ENCODE data around the gene SEC14L6. TPM values are rescaled to one million over a fixed set of nuclear protein-coding genes. Genes with fewer than 3 reads are reported as not detected.

Gene SEC14L6
- total RNA-seq, 1 experiment from 2014 or later, result not detected

DNA sequence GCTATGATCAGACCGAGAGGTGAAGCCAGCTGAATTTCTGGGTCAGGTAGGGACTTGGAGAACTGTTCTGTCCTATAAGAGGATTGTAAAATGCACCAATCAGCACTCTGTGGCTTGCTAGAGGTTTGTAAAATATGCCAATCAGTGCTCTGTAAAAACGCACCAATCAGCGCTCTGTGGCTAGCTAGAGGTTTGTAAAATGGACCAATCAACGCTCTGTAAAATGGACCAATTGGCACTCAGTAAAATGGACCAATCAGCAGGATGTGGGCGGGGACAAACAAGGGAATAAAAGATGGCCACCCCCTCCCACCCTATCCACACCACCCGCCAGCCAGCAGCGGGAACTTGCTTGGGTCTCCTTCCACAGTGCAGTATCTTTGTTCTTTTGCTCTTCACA is 34.6 kb downstream of the SEC14L6 start:
- no peak for DNase-seq (ENCODE audit: low read depth in 1 of 2, low spot score in 2 of 2)
- no peak overlapping the region for H3K27ac ChIP-seq
- no peaks in the 10 kb centered on the region for H3K4me1 ChIP-seq (replicated peaks)
- H3K9me3 ChIP-seq (replicated peaks), result peaks cover 4% of the 10 kb centered on the region; the same call in 1 of the 2 replicates
- peaks cover 18% of the 10 kb centered on the region for H3K27me3 ChIP-seq (replicated peaks)
- H3K36me3 ChIP-seq, result no peaks in the 10 kb centered on the region
- H3K4me3 ChIP-seq, result no peak overlapping the region

DNA sequence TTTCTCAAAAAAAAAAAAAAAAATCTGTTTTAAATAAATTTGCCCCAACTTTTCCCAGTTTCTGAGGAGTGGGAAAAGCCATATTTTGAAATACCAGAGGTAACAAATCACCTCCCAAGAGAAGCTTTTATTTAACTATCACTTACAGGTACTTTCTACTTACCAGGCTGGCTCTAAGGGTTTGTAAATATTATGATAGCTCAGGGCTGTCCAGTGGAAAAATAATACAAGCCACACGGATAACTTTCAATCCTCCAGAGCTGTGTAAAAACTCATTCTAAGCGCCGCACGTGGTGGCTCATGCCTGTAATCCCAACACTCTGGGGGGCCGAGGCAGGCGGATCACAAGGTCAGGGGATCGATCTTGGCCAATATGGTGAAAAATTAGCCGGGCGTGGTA is 35.4 kb downstream of the SEC14L6 start:
- Histone ChIP-seq H3K27me3 (replicated peaks) (peaks cover 24% of the 10 kb centered on the region), H3K9me3 (replicated peaks) (peaks cover 4% of the 10 kb centered on the region; the same call in 1 of the 2 replicates)
- no peak for DNase-seq (ENCODE audit: low read depth in 1 of 2, low spot score in 2 of 2)

DNA sequence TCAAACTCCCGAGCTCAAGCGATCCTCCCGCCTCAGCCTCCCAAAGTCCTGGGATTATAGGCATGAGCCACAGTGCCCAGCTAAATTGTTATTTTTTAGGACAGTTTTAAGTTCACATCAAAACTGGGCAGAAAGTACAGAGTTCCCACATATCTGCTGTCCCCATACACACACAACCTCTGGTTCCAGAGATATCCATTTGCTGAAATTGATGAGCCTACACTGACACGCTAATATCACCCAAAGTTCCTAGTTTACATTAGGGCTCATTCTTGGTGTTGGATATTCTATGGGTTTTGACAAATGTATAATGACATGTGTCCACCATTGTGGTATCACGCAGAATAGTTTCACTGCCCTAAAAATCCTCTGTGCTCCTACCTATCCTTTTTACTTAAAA is 38.3 kb downstream of the SEC14L6 start:
- no peak for DNase-seq (ENCODE audit: low read depth in 1 of 2, low spot score in 2 of 2)
- Histone ChIP-seq H3K27ac (no peak overlapping the region), H3K36me3 (no peaks in the 10 kb centered on the region), H3K4me1 (replicated peaks) (no peaks in the 10 kb centered on the region), H3K4me3 (no peak overlapping the region), H3K27me3 (replicated peaks) (peaks cover 45% of the 10 kb centered on the region), H3K9me3 (replicated peaks) (peaks cover under 1% of the 10 kb centered on the region; the same call in 1 of the 2 replicates)

More for the DNA sequence above, 35.4 kb downstream of the SEC14L6 start:
- Histone ChIP-seq H3K4me1 (replicated peaks) (no peaks in the 10 kb centered on the region), H3K27ac (no peak overlapping the region), H3K4me3 (no peak overlapping the region), H3K36me3 (no peaks in the 10 kb centered on the region)

DNA sequence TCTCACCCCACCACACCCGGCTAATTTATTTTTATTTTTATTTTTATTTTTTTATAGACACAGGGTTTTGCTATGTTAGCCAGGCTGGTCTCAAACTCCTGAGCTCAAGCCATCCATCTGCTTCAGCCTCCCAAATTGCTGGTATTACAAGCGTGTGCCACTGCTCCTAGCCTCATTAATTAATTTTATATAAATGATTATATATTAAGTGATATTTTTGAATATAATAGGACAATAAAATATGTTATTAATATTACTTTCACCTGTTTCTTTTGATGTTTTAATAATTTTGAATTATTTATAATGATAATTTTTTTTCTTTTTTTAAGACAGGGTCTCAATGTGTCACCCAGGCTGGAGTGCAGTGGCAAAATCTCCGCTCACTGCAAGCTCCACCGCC is 38.9 kb downstream of the SEC14L6 start:
- Histone ChIP-seq H3K4me3 (no peak overlapping the region), H3K4me1 (replicated peaks) (no peaks in the 10 kb centered on the region), H3K27me3 (replicated peaks) (peaks cover 48% of the 10 kb centered on the region), H3K27ac (no peak overlapping the region), H3K36me3 (no peaks in the 10 kb centered on the region), H3K9me3 (replicated peaks) (no peaks in the 10 kb centered on the region; the same call in 1 of the 2 replicates)
- DNase-seq (ENCODE audit: low read depth in 1 of 2, low spot score in 2 of 2), result no peak

DNA sequence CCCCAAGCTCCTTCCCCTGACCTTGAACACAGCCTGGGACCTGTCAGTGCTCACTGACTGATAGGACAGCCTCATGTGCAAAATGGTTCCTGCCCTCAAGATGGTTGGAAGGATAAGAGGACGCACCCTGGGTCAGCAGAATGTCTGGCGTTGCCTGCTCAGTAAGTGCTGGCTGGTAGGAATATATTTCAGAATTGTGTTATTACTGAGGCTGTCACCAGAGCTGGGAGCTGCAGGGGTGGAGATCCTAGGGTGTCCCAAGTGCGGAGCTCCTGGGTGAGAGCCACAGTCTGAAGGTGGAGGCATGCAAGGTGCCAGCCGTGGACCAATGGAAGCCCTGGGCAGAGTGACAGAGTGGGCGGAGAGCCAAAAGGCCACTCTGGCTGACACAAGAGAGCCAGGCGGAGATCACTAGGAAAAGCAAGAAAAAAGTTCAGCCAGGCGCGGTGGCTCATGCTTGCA is 40.0 kb downstream of the SEC14L6 start:
- Histone ChIP-seq H3K27me3 (replicated peaks) (peaks cover 56% of the 10 kb centered on the region), H3K36me3 (no peaks in the 10 kb centered on the region), H3K9me3 (replicated peaks) (no peaks in the 10 kb centered on the region), H3K4me1 (replicated peaks) (no peaks in the 10 kb centered on the region), H3K4me3 (no peak overlapping the region), H3K27ac (no peak overlapping the region)
- DNase-seq (ENCODE audit: low read depth in 1 of 2, low spot score in 2 of 2), result no peak

DNA sequence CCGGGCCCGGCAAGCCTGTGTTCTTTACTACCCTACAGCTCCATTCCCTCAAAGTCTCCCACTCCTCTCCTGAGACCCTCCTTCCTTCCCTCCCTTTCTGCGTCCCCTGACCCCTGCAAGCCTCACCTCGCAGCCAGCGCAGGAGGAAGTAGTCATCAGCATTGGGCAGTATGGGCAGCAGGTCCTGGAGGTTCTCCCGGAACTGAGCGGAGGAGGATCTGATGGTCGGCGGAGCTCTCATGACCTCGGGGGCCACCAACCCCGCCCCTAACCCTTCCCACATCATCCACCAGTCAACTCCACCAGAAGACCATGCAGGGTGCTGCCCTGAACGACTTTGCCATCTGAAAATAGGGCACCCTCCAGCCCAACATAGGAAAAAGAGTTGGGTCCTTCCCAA is 43.0 kb downstream of the SEC14L6 start:
- H3K4me1 ChIP-seq (replicated peaks), result no peaks in the 10 kb centered on the region
- H3K36me3 ChIP-seq, result no peaks in the 10 kb centered on the region
- peaks cover 61% of the 10 kb centered on the region for H3K27me3 ChIP-seq (replicated peaks)
- H3K4me3 ChIP-seq, result no peak overlapping the region
- H3K27ac ChIP-seq, result no peak overlapping the region
- no peak for DNase-seq (ENCODE audit: low read depth in 1 of 2, low spot score in 2 of 2)
- H3K9me3 ChIP-seq (replicated peaks), result no peaks in the 10 kb centered on the region

DNA sequence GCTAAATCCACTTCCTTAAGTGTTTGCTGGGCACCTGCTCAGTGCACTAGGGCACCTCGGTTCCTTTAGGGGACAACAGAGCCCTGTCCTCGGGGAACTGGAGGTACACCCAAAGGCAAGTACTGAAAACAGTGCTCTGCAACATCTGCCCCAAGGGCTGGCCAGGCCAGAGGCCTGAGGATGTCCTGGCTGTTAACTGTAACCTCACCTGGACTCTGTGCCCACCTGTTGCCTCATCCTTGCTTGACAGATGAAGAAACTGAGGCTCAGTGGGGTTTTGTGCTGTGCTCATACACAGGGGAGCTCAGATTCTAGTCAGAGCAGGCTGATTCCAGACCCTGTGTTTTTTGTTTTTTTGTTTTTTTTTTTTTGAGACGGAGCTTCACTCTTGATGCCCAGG is 43.6 kb downstream of the SEC14L6 start:
- Histone ChIP-seq H3K27ac (no peak overlapping the region), H3K36me3 (no peaks in the 10 kb centered on the region), H3K4me3 (no peak overlapping the region), H3K27me3 (replicated peaks) (peaks cover 61% of the 10 kb centered on the region), H3K4me1 (replicated peaks) (no peaks in the 10 kb centered on the region), H3K9me3 (replicated peaks) (no peaks in the 10 kb centered on the region)
- DNase-seq (ENCODE audit: low read depth in 1 of 2, low spot score in 2 of 2), result no peak

DNA sequence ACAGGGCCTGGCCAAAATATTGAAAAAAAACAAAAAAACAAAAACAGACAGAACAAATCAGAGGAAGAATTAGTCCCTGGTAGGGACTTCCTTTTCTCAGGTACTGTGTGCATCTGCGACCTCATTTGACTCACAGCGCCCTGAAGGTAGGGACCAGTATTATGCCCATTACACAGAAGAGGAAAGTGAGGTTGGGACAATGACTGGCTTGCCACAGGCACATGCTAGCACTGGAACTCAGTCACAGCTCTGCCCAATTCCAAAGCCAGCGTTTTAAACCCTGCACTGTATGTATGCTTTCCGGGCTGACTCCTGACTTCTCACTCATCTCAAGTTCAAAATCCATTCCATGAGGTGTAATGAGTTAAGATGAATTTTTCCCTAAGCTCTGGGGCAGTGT is 44.4 kb downstream of the SEC14L6 start:
- Histone ChIP-seq H3K36me3 (no peaks in the 10 kb centered on the region), H3K27me3 (replicated peaks) (peaks cover 60% of the 10 kb centered on the region), H3K9me3 (replicated peaks) (no peaks in the 10 kb centered on the region), H3K4me1 (replicated peaks) (no peaks in the 10 kb centered on the region), H3K4me3 (no peak overlapping the region), H3K27ac (no peak overlapping the region)
- no peak for DNase-seq (ENCODE audit: low read depth in 1 of 2, low spot score in 2 of 2)

DNA sequence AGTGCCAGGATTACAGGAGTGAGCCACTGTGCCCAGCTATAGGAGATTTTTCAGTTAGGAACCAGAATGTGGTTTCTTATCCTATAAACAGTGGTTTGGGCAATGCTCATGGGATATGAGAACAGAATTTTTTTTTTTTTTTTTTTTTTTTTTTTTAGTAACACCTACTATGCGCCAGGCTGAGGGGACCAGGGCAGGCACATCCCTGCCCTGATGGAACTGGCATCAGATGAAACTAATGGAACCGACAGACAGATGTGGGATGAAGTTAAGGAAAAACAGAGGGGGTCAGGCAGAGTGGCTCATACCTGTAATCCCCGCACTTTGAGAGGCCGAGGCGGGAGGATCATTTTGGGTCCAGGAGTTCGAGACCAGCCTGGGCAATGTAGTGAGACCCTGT is 45.9 kb downstream of the SEC14L6 start:
- H3K9me3 ChIP-seq (replicated peaks), result no peaks in the 10 kb centered on the region
- H3K4me3 ChIP-seq, result no peak overlapping the region
- H3K27ac ChIP-seq, result no peak overlapping the region
- peaks cover 48% of the 10 kb centered on the region for H3K27me3 ChIP-seq (replicated peaks)
- no peaks in the 10 kb centered on the region for H3K36me3 ChIP-seq
- no peaks in the 10 kb centered on the region for H3K4me1 ChIP-seq (replicated peaks)
- no peak for DNase-seq (ENCODE audit: low read depth in 1 of 2, low spot score in 2 of 2)

DNA sequence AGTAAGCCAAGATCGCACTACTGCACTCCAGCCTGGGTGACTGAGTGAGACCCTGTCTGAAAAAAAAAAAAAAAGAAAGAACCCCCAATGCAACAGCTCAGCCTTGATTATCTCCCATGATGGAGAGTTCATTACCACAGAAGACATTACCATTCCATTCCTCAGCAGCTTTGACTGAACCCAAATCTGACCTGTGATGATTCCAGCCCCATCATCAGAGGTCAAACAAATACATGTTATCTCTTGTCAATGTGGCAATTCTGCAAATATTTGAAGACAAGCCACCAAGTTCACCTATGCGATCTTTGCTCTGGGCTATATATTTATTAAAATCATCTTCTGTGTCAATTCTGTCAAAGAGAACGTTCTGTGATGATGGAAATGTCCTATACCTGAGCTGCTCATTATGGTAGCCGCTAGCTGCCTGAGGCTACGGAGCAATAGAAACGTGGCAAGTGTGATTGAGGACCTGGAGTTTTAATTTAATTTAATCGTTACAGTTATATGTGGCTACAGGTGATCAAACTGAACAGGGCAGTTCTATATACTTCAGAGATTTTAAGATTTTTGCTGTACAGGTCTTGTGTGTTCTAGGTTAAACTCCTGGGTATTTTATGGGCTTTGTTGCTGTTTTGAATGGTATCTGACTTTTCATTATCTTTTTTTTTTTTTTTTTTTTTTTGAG is 48.9 kb downstream of the SEC14L6 start:
- H3K27ac ChIP-seq, result no peak overlapping the region
- H3K9me3 ChIP-seq (replicated peaks), result no peaks in the 10 kb centered on the region
- H3K27me3 ChIP-seq (replicated peaks), result peaks cover 32% of the 10 kb centered on the region

DNA sequence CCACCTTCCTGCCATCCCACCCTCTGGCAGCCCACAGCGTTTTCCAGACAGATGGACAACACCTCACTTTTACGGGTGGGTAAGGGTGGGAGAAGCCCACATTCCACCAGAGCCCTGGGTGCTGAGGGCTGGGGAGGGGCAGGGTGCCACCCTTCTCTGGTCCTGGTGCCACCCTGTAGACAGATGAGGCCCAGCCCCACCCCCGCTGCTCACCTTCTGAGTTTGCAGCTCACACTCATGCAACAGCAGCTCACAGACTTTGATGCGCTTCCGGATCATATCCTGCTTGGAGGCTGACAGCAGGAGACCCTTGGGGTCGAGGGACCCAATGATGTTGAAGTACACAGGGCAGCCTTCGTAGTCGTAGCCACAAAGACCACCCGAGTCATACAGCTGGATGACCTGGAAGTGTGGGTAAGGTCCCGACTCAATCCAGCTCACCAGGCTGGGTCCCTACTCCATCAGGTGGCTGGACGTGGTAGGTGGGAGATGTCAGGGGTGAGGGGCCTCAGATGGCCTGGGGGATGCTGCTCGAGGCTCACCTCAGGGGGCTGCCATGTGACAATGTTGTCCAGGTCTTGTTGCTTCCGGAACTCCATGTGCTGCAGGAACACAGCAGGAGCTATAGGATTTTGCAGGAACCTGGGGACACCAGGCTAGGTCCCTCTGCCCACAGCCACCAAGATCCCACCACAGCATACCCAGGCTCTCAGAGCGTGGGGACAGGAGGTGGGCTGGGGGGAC is 51.3 kb downstream of the SEC14L6 start:
- no peaks in the 10 kb centered on the region for H3K9me3 ChIP-seq (replicated peaks)
- peaks cover 26% of the 10 kb centered on the region for H3K27me3 ChIP-seq (replicated peaks)
- no peak for DNase-seq (ENCODE audit: low read depth in 1 of 2, low spot score in 2 of 2)
- no peaks in the 10 kb centered on the region for H3K4me1 ChIP-seq (replicated peaks)
- H3K4me3 ChIP-seq, result no peak overlapping the region
- no peak overlapping the region for H3K27ac ChIP-seq
- H3K36me3 ChIP-seq, result no peaks in the 10 kb centered on the region

More for the DNA sequence above, 48.9 kb downstream of the SEC14L6 start:
- Histone ChIP-seq H3K4me3 (no peak overlapping the region), H3K36me3 (no peaks in the 10 kb centered on the region), H3K4me1 (replicated peaks) (no peaks in the 10 kb centered on the region)
- DNase-seq (ENCODE audit: low read depth in 1 of 2, low spot score in 2 of 2), result no peak

DNA sequence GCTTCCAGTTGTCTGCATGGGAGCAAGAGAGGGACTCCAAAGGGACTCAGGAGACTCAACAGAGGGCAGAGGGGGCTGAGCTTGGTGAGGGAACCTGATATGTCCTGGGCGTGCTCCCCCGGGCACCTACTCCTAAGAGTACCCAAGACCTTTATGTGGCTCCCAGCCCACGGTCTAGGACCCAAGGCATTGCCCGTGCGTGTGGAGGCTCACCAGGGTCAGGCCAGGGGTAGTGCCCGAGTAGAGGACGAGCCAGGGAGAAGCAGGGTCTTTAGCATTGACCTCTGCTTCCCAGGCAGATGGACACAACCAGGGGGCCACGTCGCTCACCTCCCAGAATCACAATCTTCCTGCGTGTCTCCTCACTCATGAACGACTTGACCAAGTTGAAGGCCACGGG is 54.4 kb downstream of the SEC14L6 start:
- no peak for DNase-seq (ENCODE audit: low read depth in 1 of 2, low spot score in 2 of 2)
- Histone ChIP-seq H3K27ac (no peak overlapping the region), H3K4me3 (no peak overlapping the region), H3K9me3 (replicated peaks) (no peaks in the 10 kb centered on the region), H3K27me3 (replicated peaks) (peaks cover 20% of the 10 kb centered on the region), H3K36me3 (no peaks in the 10 kb centered on the region), H3K4me1 (replicated peaks) (no peaks in the 10 kb centered on the region)

DNA sequence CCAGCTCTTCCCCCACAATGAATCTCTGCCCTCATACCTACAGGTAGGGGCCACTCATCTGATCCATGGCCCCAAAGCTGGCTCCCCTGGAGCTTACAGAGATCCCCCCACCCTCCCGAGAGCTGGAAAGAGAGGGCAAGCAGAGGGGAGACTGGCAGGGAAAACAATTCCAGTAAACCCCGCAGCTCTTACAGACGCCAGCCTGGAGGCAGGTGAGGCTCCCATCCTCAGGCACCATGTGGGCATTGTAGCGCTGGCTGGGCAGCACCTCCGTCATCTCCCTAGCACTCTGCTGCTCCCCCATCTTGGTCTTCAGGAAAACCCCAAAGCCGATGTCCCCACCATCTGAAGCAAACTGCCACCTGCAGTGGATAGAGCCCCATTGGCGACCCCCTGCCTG is 55.2 kb downstream of the SEC14L6 start:
- Histone ChIP-seq H3K4me3 (no peak overlapping the region), H3K27ac (no peak overlapping the region), H3K36me3 (no peaks in the 10 kb centered on the region), H3K4me1 (replicated peaks) (no peaks in the 10 kb centered on the region), H3K9me3 (replicated peaks) (no peaks in the 10 kb centered on the region), H3K27me3 (replicated peaks) (peaks cover 20% of the 10 kb centered on the region)
- no peak for DNase-seq (ENCODE audit: low read depth in 1 of 2, low spot score in 2 of 2)

DNA sequence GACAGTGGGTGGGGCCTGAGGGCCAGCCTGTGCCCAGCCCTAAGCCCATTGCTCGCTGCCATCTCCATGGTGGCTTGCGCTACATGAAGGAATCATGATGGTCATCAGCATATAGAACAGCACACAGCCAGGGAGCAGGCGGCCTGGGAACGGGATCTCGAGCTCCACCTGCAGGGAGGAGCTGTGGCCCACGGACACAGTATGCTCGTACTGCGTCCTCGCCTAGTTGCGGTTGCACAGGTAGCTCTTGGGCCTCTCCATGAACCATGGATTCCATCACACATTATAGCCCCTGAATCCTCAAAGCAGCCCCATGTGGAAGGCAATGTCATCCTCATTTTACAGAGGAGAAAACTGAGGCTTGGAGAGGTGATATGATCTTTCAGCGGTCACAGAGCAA is 56.1 kb downstream of the SEC14L6 start:
- Histone ChIP-seq H3K27me3 (replicated peaks) (peaks cover 20% of the 10 kb centered on the region), H3K27ac (no peak overlapping the region), H3K9me3 (replicated peaks) (no peaks in the 10 kb centered on the region), H3K4me1 (replicated peaks) (no peaks in the 10 kb centered on the region), H3K36me3 (no peaks in the 10 kb centered on the region), H3K4me3 (no peak overlapping the region)
- no peak for DNase-seq (ENCODE audit: low read depth in 1 of 2, low spot score in 2 of 2)

Measured in SJSA1 (cell line).